Ovary (tissue), 9 donors: ENCODE data around the gene ZMYND10. TPM values are rescaled to one million over a fixed set of nuclear protein-coding genes. Genes with fewer than 3 reads are reported as not detected.

ENCODE experiments used
- DNase-seq, 5 donors: peaks; one replicate each; pipeline ENCODE4 v3.0.0-alpha.2; 2019 to 2020
- H3K27ac ChIP-seq, 2 donors: fragments of 200-600 bp; one replicate each; pipeline versions ENCODE4 v1.5.1 to v1.8.0; 2019 to 2022
- H3K27me3 ChIP-seq: fragments of 200-600 bp; one replicate; pipeline ENCODE4 v1.8.0; 2022
- H3K36me3 ChIP-seq: fragments of 200-600 bp; sonication (generic); one replicate; pipeline ENCODE4 v1.5.1; 2019
- H3K4me1 ChIP-seq: one replicate; pipeline ENCODE4 v1.8.1; 2013; ENCODE audit warnings: mild to moderate bottlenecking, moderate library complexity; ENCODE audit not compliant: insufficient read depth
- H3K4me3 ChIP-seq: fragments of 200-600 bp; sonication (generic); one replicate; pipeline ENCODE4 v1.5.1; 2017
- H3K9me3 ChIP-seq, 2 donors: fragments of 200-600 bp in 1 of 2; sonication (generic) in 1 of 2; one replicate each; pipeline versions ENCODE4 v1.5.1 to v1.8.1; 2013 to 2019; ENCODE audit warnings: mild to moderate bottlenecking in 1 of 2, moderate library complexity in 1 of 2
- CTCF ChIP-seq, 3 donors: fragments of 450-650 bp in 2 of 3; fragments of 200-600 bp in 1 of 3; IDR thresholded peaks; one replicate each; pipeline versions ENCODE4 v1.5.1 to v1.8.0; 2016 to 2022; ENCODE audit warnings: antibody characterized with exemption in 3 of 3, mild to moderate bottlenecking in 1 of 3
- EP300 ChIP-seq: sonication (generic); formaldehyde crosslinking; IDR thresholded peaks from one replicate; pipeline ENCODE4 v1.6.1; 2017; ENCODE audit warnings: antibody characterized with exemption
- POLR2A ChIP-seq: fragments of 450-650 bp; IDR thresholded peaks from one replicate; pipeline ENCODE4 v1.6.1; 2017; ENCODE audit warnings: antibody characterized with exemption, mild to moderate bottlenecking, moderate library complexity
- WGBS, 3 donors: extraction: QIAGEN DNeasy Blood & Tissue Kit in 1 of 3; methylation state at CpG; one replicate each; pipeline versions ENCODE4 v1.1.5 to v1.1.7; 2013 to 2017; 5-methylcytosine and 5-hydroxymethylcytosine counted together
- intact Hi-C, 4 donors: fragments of 100-400 bp; cut with DNase I; formaldehyde crosslinking; loops; one replicate each; pipeline versions ENCODE4 v1.11.0 to v1.15.1; 2022 to 2023
- polyA plus RNA-seq, 2 donors: library from polyadenylated mRNA; stranded (reverse); fragments of 200-250 nt in 1 of 2; fragments of 350-450 nt in 1 of 2; fragmentation: Illumina TruSeq in 1 of 2; extraction: RNeasy Lipid Tissue Mini Kit (QIAGEN cat#74804) in 1 of 2; gene quantifications; one replicate each; pipeline ENCODE4 v1.2.3, GENCODE V29; 2013 to 2014
- total RNA-seq, 7 donors: library from RNA; depleted of rRNA in 2 of 7; stranded (reverse); fragments of >200 nt in 2 of 7; fragmentation: NEBNext Ultra II Directional in 3 of 7; extraction: Animal tissue kit (Norgen Biotek cat#: 25700) in 3 of 7; gene quantifications; one replicate each; pipeline versions ENCODE4 v1.1.0 to v1.2.4, GENCODE V29; 2016 to 2023
- donor health status: DM: no; HTN: no; CAD: no; lungs with moderate emphysema.
- donor health status: DM: no; HTN: no; CAD: no.
- donor health status: Bipolar disorder and iron deficiency.
- donor health status: DM: yes; HTN: yes; CAD: no.
- donor health status: DM: no; HTN: no; CAD: no.
- donor health status: DM: yes; HTN: yes; CAD: no.

Gene ZMYND10
- total and polyA plus RNA-seq, 9 donors = 0.50 to 75.1 (median 3.0) TPM

GRCh38 chr3:50365842-50366220, 20.3 kb upstream of the ZMYND10 start:
- intact Hi-C loops = loop anchor here in 1 of 4 donors (10.0 kb wide), 1 partner anchor 1139 kb away; the partner anchor contains the start of gene DCAF1
- Histone ChIP-seq H3K36me3 (no peaks in the 10 kb centered on the region), H3K27me3 (no peaks in the 10 kb centered on the region), H3K27ac (peak overlapping the region in 1 of 2 donors; percentile 61), H3K4me3 (no peak overlapping the region), H3K4me1 (peaks cover 9% of the 10 kb centered on the region), H3K9me3 (no peaks in the 10 kb centered on the region)
- no peak for TF ChIP-seq CTCF (IDR thresholded peaks at IDR 0.05)
- TF ChIP-seq POLR2A = no peak
- no peak for TF ChIP-seq EP300
- WGBS, 3 donors = 77 to 84% (median 80%) methylated on average over 5 of the region's 5 CpGs
- no peak for DNase-seq

- 5 to 13% (median 12%) methylated on average over 29 to 53 of the region's 53 CpGs for WGBS, 3 donors
- Histone ChIP-seq H3K4me1 (peaks cover 9% of the 10 kb centered on the region), H3K27me3 (no peaks in the 10 kb centered on the region), H3K36me3 (no peaks in the 10 kb centered on the region), H3K27ac (peak overlapping the region in 1 of 2 donors; percentile 61), H3K9me3 (no peaks in the 10 kb centered on the region), H3K4me3 (peak overlapping the region; percentile 66)
- TF ChIP-seq POLR2A (no peak), EP300 (no peak), CTCF (IDR thresholded peaks at IDR 0.05) (no peak)
- intact Hi-C loops = loop anchor here in 1 of 4 donors (10.0 kb wide), 1 partner anchor 1140 kb away; the partner anchor contains the start of gene DCAF1
- peak; percentile 88 to 92 (median 92) for DNase-seq
Observed at GRCh38 chr3:50365080-50365841, 19.7 kb upstream of the ZMYND10 start.

- Histone ChIP-seq H3K4me3 (peak overlapping the region; percentile 66), H3K4me1 (peaks cover 9% of the 10 kb centered on the region), H3K27me3 (no peaks in the 10 kb centered on the region), H3K9me3 (no peaks in the 10 kb centered on the region), H3K36me3 (no peaks in the 10 kb centered on the region), H3K27ac (peak overlapping the region in 1 of 2 donors; percentile 61)
- intact Hi-C loops = loop anchor here in 1 of 4 donors (10.0 kb wide), 1 partner anchor 1140 kb away; the partner anchor contains the start of gene DCAF1
- WGBS, 3 donors = 3 to 7% (median 6%) methylated on average over 32 to 48 of the region's 48 CpGs
- no peak for DNase-seq
- TF ChIP-seq EP300 (no peak), POLR2A (no peak), CTCF (IDR thresholded peaks at IDR 0.05) (no peak)
Observed at GRCh38 chr3:50364573-50365079, 19.1 kb upstream of the ZMYND10 start.

- TF ChIP-seq CTCF (IDR thresholded peaks at IDR 0.05) (no peak), POLR2A (no peak), EP300 (no peak)
- intact Hi-C loops = loop anchor here in 2 of 4 donors (10.0 kb wide), 2 partner anchors 245 to 1145 kb away; partner anchors contain the start of gene DCAF1 (in 1 of the 2)
- peaks cover 24% of the 10 kb centered on the region for H3K4me1 ChIP-seq
- no peaks in the 10 kb centered on the region for H3K36me3 ChIP-seq
- no peaks in the 10 kb centered on the region for H3K9me3 ChIP-seq
- H3K27ac ChIP-seq = no peak overlapping the region
- no peak for DNase-seq
- WGBS, 3 donors = 12 to 16% (median 14%) methylated on average over 8 of the region's 8 CpGs
- H3K4me3 ChIP-seq = no peak overlapping the region
- no peaks in the 10 kb centered on the region for H3K27me3 ChIP-seq
Observed at GRCh38 chr3:50359760-50360110, 14.2 kb upstream of the ZMYND10 start.
